Upper lobe of left lung (tissue), 6 donors: ENCODE data around the gene PREX1. TPM values are rescaled to one million over a fixed set of nuclear protein-coding genes. Genes with fewer than 3 reads are reported as not detected.

ENCODE experiments used
- ATAC-seq, 2 donors: fragments of 200-7000 bp; cut with Tn5 transposase; one replicate each; pipeline ENCODE4 v1.9.1; 2022; ENCODE audit warnings: mild to moderate bottlenecking in 2 of 2, moderate library complexity in 2 of 2; ENCODE audit not compliant: low FRiP score in 2 of 2
- DNase-seq, 2 donors: peaks; one replicate each; pipeline ENCODE4 v3.0.0-alpha.2; 2019 to 2020
- H3K27ac ChIP-seq, 4 donors: fragments of 200-600 bp; sonication (generic); one replicate each; pipeline ENCODE4 v1.5.1; 2016 to 2019
- H3K27me3 ChIP-seq, 4 donors: fragments of 200-600 bp; sonication (generic); one replicate each; pipeline ENCODE4 v1.5.1; 2017 to 2019
- H3K36me3 ChIP-seq, 4 donors: fragments of 200-600 bp; sonication (generic); one replicate each; pipeline ENCODE4 v1.5.1; 2016 to 2019
- H3K4me1 ChIP-seq, 4 donors: fragments of 200-600 bp; sonication (generic); one replicate each; pipeline ENCODE4 v1.5.1; 2018 to 2019
- H3K4me3 ChIP-seq, 4 donors: fragments of 200-600 bp; sonication (generic); one replicate each; pipeline ENCODE4 v1.5.1; 2017 to 2019; ENCODE audit warnings: mild to moderate bottlenecking in 2 of 4, moderate library complexity in 1 of 4
- H3K9me3 ChIP-seq, 4 donors: fragments of 200-600 bp; sonication (generic); one replicate each; pipeline ENCODE4 v1.5.1; 2018 to 2019
- CTCF ChIP-seq, 6 experiments: fragments of 450-650 bp in 4 of 6; fragments of 200-600 bp in 2 of 6; sonication (generic) in 2 of 6; IDR thresholded peaks; one replicate each; pipeline ENCODE4 v1.5.1; 2016 to 2019; ENCODE audit warnings: antibody characterized with exemption in 6 of 6
- EP300 ChIP-seq, 4 donors: sonication (generic); formaldehyde crosslinking; IDR thresholded peaks; one replicate each; pipeline ENCODE4 v1.5.1; 2017; ENCODE audit warnings: antibody characterized with exemption in 4 of 4, control low read depth in 2 of 4
- POLR2A ChIP-seq, 4 donors: fragments of 450-650 bp; IDR thresholded peaks; one replicate each; pipeline ENCODE4 v1.5.1; 2016 to 2017; ENCODE audit warnings: antibody characterized with exemption in 4 of 4, mild to moderate bottlenecking in 2 of 4
- POLR2AphosphoS5 ChIP-seq, 2 donors: sonication (generic); formaldehyde crosslinking; IDR thresholded peaks; one replicate each; pipeline ENCODE4 v1.5.1; 2017; ENCODE audit warnings: antibody characterized with exemption in 2 of 2
- WGBS, 2 donors: methylation state at CpG; one replicate each; pipeline ENCODE4 v1.1.5; 2017 to 2018; 5-methylcytosine and 5-hydroxymethylcytosine counted together
- total RNA-seq, 6 donors: library from RNA; depleted of rRNA in 4 of 6; stranded (reverse); fragments of >200 nt in 4 of 6; gene quantifications; one replicate each; pipeline versions ENCODE4 v1.1.0 to v1.2.1, GENCODE V29; 2016 to 2021
- donor health status: DM: no; HTN: no; CAD: no; lungs with moderate emphysema.
- donor health status: DM: no; HTN: yes; CAD: no; lungs with severe emphysema.

The PREX1 gene
- total RNA-seq, 6 donors from 2014 or later = 42.8 to 177 (median 74.6) TPM

DNA sequence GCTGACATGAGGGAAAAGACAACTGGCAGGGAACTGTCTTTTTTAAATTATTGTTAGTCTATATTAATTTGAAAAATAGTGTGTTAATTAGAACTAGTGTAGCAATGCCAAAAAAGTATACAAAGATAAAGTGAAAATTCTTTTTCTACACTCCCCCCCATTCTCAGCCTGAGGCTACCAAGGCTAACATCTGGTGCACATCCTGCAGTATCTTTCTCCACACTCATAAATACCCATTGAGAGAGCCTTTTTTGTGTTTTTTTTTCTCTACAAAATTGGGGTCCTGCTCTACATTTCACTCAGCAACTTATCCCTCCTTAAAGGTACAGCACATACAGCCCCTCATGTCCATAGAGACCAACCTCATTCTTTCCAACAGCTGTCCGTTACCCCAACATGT, 20.7 kb downstream of the PREX1 start:
- peaks cover 14 to 54% (median 32%) of the 10 kb centered on the region in 4 donors for H3K4me1 ChIP-seq
- DNase-seq (no peak), ATAC-seq (no peak)
- H3K27me3 ChIP-seq = no peaks in the 10 kb centered on the region
- TF ChIP-seq POLR2A (IDR thresholded peaks at IDR 0.05) (no peak), CTCF (IDR thresholded peaks at IDR 0.05) (no peak), EP300 (IDR thresholded peaks at IDR 0.05) (no peak), POLR2AphosphoS5 (IDR thresholded peaks at IDR 0.05) (no peak)
- H3K4me3 ChIP-seq = no peak overlapping the region
- peaks cover 0 to 10% (median 2%) of the 10 kb centered on the region in 4 donors for H3K9me3 ChIP-seq
- H3K27ac ChIP-seq = no peak overlapping the region
- no peaks in the 10 kb centered on the region for H3K36me3 ChIP-seq
- 91 to 100% methylated on average over 1 of the region's 1 CpG for WGBS, 2 donors

- ATAC-seq = no peak
- Histone ChIP-seq H3K27ac (peak overlapping the region in 2 of 4 donors; percentile 23 to 47), H3K27me3 (no peaks in the 10 kb centered on the region), H3K36me3 (no peaks in the 10 kb centered on the region), H3K4me3 (no peak overlapping the region), H3K9me3 (peaks cover 0 to 10% (median 2%) of the 10 kb centered on the region in 4 donors), H3K4me1 (peaks cover 14 to 53% (median 29%) of the 10 kb centered on the region in 4 donors)
- no peak for TF ChIP-seq CTCF (IDR thresholded peaks at IDR 0.05)
- TF ChIP-seq POLR2AphosphoS5 (IDR thresholded peaks at IDR 0.05) = no peak
- no peak for TF ChIP-seq EP300 (IDR thresholded peaks at IDR 0.05)
- TF ChIP-seq POLR2A (IDR thresholded peaks at IDR 0.05) = no peak
- 94% methylated on average over 5 of the region's 5 CpGs; no CpG with 5 or more reads in 1 of the 2 donors for WGBS, 2 donors
- no peak for DNase-seq
Observed at GRCh38 chr20:48805716-48806115, 22.1 kb downstream of the PREX1 start.

GRCh38 chr20:48805286-48805685, 22.5 kb downstream of the PREX1 start:
- no peak for ATAC-seq
- 64% methylated on average over 8 of the region's 8 CpGs for WGBS, 2 donors

GRCh38 chr20:48804300-48804980, 23.4 kb downstream of the PREX1 start:
- no peaks in the 10 kb centered on the region for H3K27me3 ChIP-seq
- peak overlapping the region in 2 of 4 donors; percentile 7 to 19 for H3K27ac ChIP-seq
- ATAC-seq (no peak), DNase-seq (no peak)
- H3K9me3 ChIP-seq = peaks cover 0 to 10% (median 2%) of the 10 kb centered on the region in 4 donors
- H3K4me3 ChIP-seq = no peak overlapping the region
- TF ChIP-seq POLR2AphosphoS5 (IDR thresholded peaks at IDR 0.05) (no peak), POLR2A (IDR thresholded peaks at IDR 0.05) (no peak), EP300 (IDR thresholded peaks at IDR 0.05) (no peak)
- no peaks in the 10 kb centered on the region for H3K36me3 ChIP-seq
- H3K4me1 ChIP-seq = peaks cover 24 to 58% (median 31%) of the 10 kb centered on the region in 4 donors
- WGBS, 2 donors = 78 to 81% methylated on average over 16 of the region's 16 CpGs

More at GRCh38 chr20:48805286-48805685, 22.5 kb downstream of the PREX1 start:
- peaks cover 17 to 58% (median 31%) of the 10 kb centered on the region in 4 donors for H3K4me1 ChIP-seq
- DNase-seq = no peak
- no peak for TF ChIP-seq POLR2AphosphoS5 (IDR thresholded peaks at IDR 0.05)
- TF ChIP-seq CTCF (IDR thresholded peaks at IDR 0.05) = no peak
- TF ChIP-seq POLR2A (IDR thresholded peaks at IDR 0.05) = no peak
- no peak for TF ChIP-seq EP300 (IDR thresholded peaks at IDR 0.05)
- no peak overlapping the region for H3K4me3 ChIP-seq
- no peaks in the 10 kb centered on the region for H3K36me3 ChIP-seq
- H3K27me3 ChIP-seq = no peaks in the 10 kb centered on the region
- peak overlapping the region; percentile 6 to 50 (median 35) for H3K27ac ChIP-seq
- H3K9me3 ChIP-seq = peaks cover 0 to 10% (median 2%) of the 10 kb centered on the region in 4 donors

- no peak for TF ChIP-seq EP300 (IDR thresholded peaks at IDR 0.05)
- TF ChIP-seq POLR2AphosphoS5 (IDR thresholded peaks at IDR 0.05) = no peak
- no peak for TF ChIP-seq CTCF (IDR thresholded peaks at IDR 0.05)
- no peak for TF ChIP-seq POLR2A (IDR thresholded peaks at IDR 0.05)
- 92 to 94% methylated on average over 6 to 10 of the region's 10 CpGs for WGBS, 2 donors
- Histone ChIP-seq H3K27me3 (no peaks in the 10 kb centered on the region), H3K36me3 (no peaks in the 10 kb centered on the region), H3K27ac (peak overlapping the region in 2 of 4 donors; percentile 19 to 21), H3K4me1 (peaks cover 26 to 65% (median 38%) of the 10 kb centered on the region in 4 donors), H3K4me3 (no peak overlapping the region), H3K9me3 (peaks cover 0 to 10% (median 2%) of the 10 kb centered on the region in 4 donors)
- no peak for DNase-seq
- ATAC-seq = no peak
Observed at GRCh38 chr20:48803176-48804053, 24.4 kb downstream of the PREX1 start.
